SK-N-SH treated with all-trans-retinoic acid at 6 μM for 48 hours (cell line): ENCODE data around the gene DNAH9.

ENCODE experiments used
- ATAC-seq: fragments of 200-7000 bp; cut with Tn5 transposase; 3 replicates; pipeline ENCODE4 v1.9.1; 2020; ENCODE audit warnings: mild to moderate bottlenecking, moderate library complexity
- ARNTL ChIP-seq: fragments of 450-650 bp; formaldehyde crosslinking; IDR thresholded peaks from 2 replicates; pipeline ENCODE4 v1.5.0; 2020; ENCODE audit warnings: low read depth, mild to moderate bottlenecking, moderate library complexity, borderline replicate concordance
- BACH2 ChIP-seq: fragments of 250-450 bp; sonication (Bioruptor Pico); IDR thresholded peaks from 2 replicates; pipeline ENCODE4 v1.9.0; 2021; ENCODE audit warnings: mild to moderate bottlenecking, borderline replicate concordance
- CSDC2 ChIP-seq: fragments of 250-450 bp; sonication (Bioruptor Pico); IDR thresholded peaks from 2 replicates; pipeline ENCODE4 v1.5.0; 2020; ENCODE audit warnings: mild to moderate bottlenecking, moderate library complexity
- ESRRG ChIP-seq: fragments of 250-450 bp; sonication (Bioruptor Pico); IDR thresholded peaks from 2 replicates; pipeline ENCODE4 v1.6.1; 2021; ENCODE audit warnings: mild to moderate bottlenecking
- ISL1 ChIP-seq: fragments of 250-450 bp; sonication (Bioruptor Pico); IDR thresholded peaks from 2 replicates; pipeline ENCODE4 v2.1.2; 2022; ENCODE audit warnings: mild to moderate bottlenecking, moderate library complexity
- PPARA ChIP-seq: fragments of 250-450 bp; sonication (Bioruptor Pico); IDR thresholded peaks from 2 replicates; pipeline ENCODE4 v1.5.0; 2020; ENCODE audit warnings: mild to moderate bottlenecking, borderline replicate concordance
- RARB ChIP-seq: fragments of 250-450 bp; sonication (Bioruptor Pico); IDR thresholded peaks from 2 replicates; pipeline ENCODE4 v1.8.0; 2021; ENCODE audit warnings: mild to moderate bottlenecking, moderate library complexity
- SNAI2 ChIP-seq: fragments of 250-450 bp; sonication (Bioruptor Pico); IDR thresholded peaks from 2 replicates; pipeline ENCODE4 v1.5.0; 2020; ENCODE audit warnings: mild to moderate bottlenecking, moderate library complexity
- TCF4 ChIP-seq: fragments of 250-450 bp; sonication (Bioruptor Pico); IDR thresholded peaks from 2 replicates; pipeline ENCODE4 v1.8.0; 2021; ENCODE audit warnings: mild to moderate bottlenecking, moderate library complexity, borderline replicate concordance
- ZC3H10 ChIP-seq: fragments of 250-450 bp; sonication (Bioruptor Pico); IDR thresholded peaks from 2 replicates; pipeline ENCODE4 v1.5.1; 2021; ENCODE audit warnings: mild to moderate bottlenecking, moderate library complexity
- ZFP3 ChIP-seq: fragments of 250-450 bp; sonication (Bioruptor Pico); IDR thresholded peaks from 2 replicates; pipeline ENCODE4 v1.5.0; 2020; ENCODE audit warnings: mild to moderate bottlenecking, moderate library complexity
- ZFP30 ChIP-seq: fragments of 450-650 bp; formaldehyde crosslinking; IDR thresholded peaks from 2 replicates; pipeline ENCODE4 v1.5.0; 2022; ENCODE audit warnings: mild to moderate bottlenecking, moderate library complexity
- ZNF565 ChIP-seq: fragments of 450-650 bp; formaldehyde crosslinking; conservative IDR thresholded peaks from 2 replicates; pipeline ENCODE4 v1.5.0; 2020; ENCODE audit warnings: low read depth, mild to moderate bottlenecking, moderate library complexity
- ZNF70 ChIP-seq: fragments of 450-650 bp; formaldehyde crosslinking; IDR thresholded peaks from 2 replicates; pipeline ENCODE4 v1.5.0; 2020; ENCODE audit warnings: mild to moderate bottlenecking, moderate library complexity
- ZNF8 ChIP-seq: fragments of 450-650 bp; formaldehyde crosslinking; IDR thresholded peaks from 2 replicates; pipeline ENCODE4 v1.5.0; 2020; ENCODE audit warnings: mild to moderate bottlenecking, moderate library complexity
- TF ChIP-seq, protein P1 (sequence below): fragments of 250-450 bp; sonication (Bioruptor Pico); IDR thresholded peaks from 2 replicates; pipeline ENCODE4 v1.5.0; 2020; ENCODE audit warnings: mild to moderate bottlenecking, moderate library complexity
- TF ChIP-seq, protein P2 (sequence below): fragments of 250-450 bp; sonication (Bioruptor Pico); IDR thresholded peaks from 2 replicates; pipeline ENCODE4 v1.8.0; 2020; ENCODE audit warnings: mild to moderate bottlenecking, moderate library complexity, borderline replicate concordance
- TF ChIP-seq, protein P3 (sequence below): fragments of 250-450 bp; sonication (Bioruptor Pico); IDR thresholded peaks from 2 replicates; pipeline ENCODE4 v1.8.0; 2021; ENCODE audit warnings: low read depth, mild to moderate bottlenecking, moderate library complexity, borderline replicate concordance
- TF ChIP-seq, protein P4 (sequence below): fragments of 250-450 bp; sonication (Bioruptor Pico); IDR thresholded peaks from 2 replicates; pipeline ENCODE4 v1.5.1; 2020; ENCODE audit warnings: low read depth, mild to moderate bottlenecking, moderate library complexity

The DNAH9 gene

DNA sequence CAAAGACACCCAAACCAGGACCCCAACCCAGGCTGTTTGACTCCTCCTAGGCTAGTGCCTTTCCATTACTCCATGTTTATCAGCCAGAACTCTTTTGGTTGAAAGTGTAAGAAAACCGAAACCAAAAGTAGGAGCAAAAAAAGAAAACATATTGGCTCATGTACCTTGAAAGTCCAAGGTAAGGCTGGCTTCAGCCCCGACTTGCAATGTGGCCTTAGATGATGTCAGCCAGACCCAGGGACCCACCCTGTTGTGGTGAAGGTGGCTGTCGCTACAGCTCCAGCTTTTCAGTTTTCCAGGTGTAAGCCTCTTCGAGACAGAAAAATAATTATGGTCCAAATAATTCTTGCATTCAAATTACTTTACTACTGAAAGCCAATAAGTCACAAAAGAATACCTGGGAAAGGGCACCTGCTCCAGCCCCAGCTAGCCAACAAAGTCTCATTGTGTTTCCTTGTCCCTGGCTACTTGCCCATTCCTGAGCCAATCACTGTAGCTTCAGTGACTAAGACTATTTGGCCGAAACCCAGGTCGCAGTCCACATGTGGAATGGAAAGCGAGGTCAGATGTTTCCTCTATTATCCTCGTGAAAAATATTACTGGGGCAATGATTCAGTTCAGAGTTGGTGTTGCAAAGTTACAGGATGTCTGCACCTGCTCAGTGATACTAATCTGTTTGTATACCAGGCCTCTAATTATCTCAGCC, 20.7 kb downstream of the DNAH9 start:
- TF ChIP-seq TCF4 (no peak), ZNF70 (CRISPR knock-in tag) (no peak), SNAI2 (CRISPR knock-in tag) (no peak), ESRRG (CRISPR knock-in tag) (no peak), ZNF8 (CRISPR knock-in tag) (no peak), BACH2 (no peak), ZFP3 (no peak)
- TF ChIP-seq, protein P1, sequence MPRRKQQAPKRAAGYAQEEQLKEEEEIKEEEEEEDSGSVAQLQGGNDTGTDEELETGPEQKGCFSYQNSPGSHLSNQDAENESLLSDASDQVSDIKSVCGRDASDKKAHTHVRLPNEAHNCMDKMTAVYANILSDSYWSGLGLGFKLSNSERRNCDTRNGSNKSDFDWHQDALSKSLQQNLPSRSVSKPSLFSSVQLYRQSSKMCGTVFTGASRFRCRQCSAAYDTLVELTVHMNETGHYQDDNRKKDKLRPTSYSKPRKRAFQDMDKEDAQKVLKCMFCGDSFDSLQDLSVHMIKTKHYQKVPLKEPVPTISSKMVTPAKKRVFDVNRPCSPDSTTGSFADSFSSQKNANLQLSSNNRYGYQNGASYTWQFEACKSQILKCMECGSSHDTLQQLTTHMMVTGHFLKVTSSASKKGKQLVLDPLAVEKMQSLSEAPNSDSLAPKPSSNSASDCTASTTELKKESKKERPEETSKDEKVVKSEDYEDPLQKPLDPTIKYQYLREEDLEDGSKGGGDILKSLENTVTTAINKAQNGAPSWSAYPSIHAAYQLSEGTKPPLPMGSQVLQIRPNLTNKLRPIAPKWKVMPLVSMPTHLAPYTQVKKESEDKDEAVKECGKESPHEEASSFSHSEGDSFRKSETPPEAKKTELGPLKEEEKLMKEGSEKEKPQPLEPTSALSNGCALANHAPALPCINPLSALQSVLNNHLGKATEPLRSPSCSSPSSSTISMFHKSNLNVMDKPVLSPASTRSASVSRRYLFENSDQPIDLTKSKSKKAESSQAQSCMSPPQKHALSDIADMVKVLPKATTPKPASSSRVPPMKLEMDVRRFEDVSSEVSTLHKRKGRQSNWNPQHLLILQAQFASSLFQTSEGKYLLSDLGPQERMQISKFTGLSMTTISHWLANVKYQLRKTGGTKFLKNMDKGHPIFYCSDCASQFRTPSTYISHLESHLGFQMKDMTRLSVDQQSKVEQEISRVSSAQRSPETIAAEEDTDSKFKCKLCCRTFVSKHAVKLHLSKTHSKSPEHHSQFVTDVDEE, result no peak
- TF ChIP-seq, all 23 proteins: peak for 0
- no peak for ATAC-seq

DNA sequence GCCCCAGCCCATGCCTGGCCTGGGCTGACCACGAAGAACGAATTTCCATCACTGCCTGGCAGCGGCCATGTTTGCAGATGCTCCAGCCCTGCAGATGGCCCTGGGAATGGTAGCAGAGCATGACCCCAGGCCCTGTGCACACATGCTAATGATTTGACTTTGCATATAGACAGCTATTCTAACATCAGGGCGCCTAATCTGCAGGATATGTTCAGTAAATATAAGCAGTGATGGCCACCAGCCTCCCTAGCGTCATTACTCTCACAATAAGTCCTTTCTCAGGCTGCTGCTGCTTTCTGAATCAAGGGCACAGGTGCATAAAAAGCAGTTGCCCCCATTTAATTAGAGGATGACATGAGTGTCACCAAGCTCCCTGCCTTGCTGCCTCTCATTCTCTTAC, 24.2 kb downstream of the DNAH9 start:
- no peak for ATAC-seq

DNA sequence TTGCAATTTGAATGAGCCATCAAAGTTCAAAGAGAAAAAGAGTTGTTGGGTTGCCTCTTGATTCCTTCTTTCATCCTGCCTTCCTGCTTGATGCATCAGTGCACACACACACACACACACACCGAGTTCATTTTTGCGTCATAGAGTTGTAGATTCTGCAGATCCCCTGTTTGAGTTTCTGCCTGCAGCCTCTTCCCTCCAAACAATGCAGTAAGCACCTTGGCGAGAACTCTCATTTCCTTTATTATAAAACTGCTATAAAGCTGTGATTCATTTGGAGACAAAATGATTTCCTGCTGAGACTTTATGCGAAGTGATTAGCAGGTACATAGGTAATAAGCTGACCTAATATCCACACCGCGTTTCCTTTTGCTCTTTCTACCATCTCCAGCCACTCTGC, 26.7 kb downstream of the DNAH9 start:
- TF ChIP-seq RARB (CRISPR knock-in tag), result no peak
- TF ChIP-seq, protein P2, sequence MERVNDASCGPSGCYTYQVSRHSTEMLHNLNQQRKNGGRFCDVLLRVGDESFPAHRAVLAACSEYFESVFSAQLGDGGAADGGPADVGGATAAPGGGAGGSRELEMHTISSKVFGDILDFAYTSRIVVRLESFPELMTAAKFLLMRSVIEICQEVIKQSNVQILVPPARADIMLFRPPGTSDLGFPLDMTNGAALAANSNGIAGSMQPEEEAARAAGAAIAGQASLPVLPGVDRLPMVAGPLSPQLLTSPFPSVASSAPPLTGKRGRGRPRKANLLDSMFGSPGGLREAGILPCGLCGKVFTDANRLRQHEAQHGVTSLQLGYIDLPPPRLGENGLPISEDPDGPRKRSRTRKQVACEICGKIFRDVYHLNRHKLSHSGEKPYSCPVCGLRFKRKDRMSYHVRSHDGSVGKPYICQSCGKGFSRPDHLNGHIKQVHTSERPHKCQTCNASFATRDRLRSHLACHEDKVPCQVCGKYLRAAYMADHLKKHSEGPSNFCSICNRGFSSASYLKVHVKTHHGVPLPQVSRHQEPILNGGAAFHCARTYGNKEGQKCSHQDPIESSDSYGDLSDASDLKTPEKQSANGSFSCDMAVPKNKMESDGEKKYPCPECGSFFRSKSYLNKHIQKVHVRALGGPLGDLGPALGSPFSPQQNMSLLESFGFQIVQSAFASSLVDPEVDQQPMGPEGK, result no peak
- no peak for TF ChIP-seq ZC3H10
- TF ChIP-seq, protein P1, result no peak
- TF ChIP-seq ARNTL (CRISPR knock-in tag), result no peak
- TF ChIP-seq TCF4, result no peak
- no peak for TF ChIP-seq ZFP3
- TF ChIP-seq BACH2, result no peak
- ATAC-seq, result no peak

More for the DNA sequence above, 24.2 kb downstream of the DNAH9 start:
- no peak for TF ChIP-seq ZNF565 (CRISPR knock-in tag)
- no peak for TF ChIP-seq RARB (CRISPR knock-in tag)
- TF ChIP-seq ZNF70 (CRISPR knock-in tag), result no peak
- TF ChIP-seq, protein P3, sequence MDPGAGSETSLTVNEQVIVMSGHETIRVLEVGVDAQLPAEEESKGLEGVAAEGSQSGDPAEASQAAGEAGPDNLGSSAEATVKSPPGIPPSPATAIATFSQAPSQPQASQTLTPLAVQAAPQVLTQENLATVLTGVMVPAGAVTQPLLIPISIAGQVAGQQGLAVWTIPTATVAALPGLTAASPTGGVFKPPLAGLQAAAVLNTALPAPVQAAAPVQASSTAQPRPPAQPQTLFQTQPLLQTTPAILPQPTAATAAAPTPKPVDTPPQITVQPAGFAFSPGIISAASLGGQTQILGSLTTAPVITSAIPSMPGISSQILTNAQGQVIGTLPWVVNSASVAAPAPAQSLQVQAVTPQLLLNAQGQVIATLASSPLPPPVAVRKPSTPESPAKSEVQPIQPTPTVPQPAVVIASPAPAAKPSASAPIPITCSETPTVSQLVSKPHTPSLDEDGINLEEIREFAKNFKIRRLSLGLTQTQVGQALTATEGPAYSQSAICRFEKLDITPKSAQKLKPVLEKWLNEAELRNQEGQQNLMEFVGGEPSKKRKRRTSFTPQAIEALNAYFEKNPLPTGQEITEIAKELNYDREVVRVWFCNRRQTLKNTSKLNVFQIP, result no peak
- no peak for TF ChIP-seq SNAI2 (CRISPR knock-in tag)
- no peak for TF ChIP-seq ZFP30 (CRISPR knock-in tag)
- TF ChIP-seq, protein P2, result no peak
- TF ChIP-seq PPARA (CRISPR knock-in tag), result no peak
- TF ChIP-seq ISL1, result no peak
- TF ChIP-seq, protein P4, sequence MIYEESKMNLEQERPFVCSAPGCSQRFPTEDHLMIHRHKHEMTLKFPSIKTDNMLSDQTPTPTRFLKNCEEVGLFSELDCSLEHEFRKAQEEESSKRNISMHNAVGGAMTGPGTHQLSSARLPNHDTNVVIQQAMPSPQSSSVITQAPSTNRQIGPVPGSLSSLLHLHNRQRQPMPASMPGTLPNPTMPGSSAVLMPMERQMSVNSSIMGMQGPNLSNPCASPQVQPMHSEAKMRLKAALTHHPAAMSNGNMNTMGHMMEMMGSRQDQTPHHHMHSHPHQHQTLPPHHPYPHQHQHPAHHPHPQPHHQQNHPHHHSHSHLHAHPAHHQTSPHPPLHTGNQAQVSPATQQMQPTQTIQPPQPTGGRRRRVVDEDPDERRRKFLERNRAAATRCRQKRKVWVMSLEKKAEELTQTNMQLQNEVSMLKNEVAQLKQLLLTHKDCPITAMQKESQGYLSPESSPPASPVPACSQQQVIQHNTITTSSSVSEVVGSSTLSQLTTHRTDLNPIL (CRISPR knock-in tag), result no peak
- no peak for TF ChIP-seq CSDC2
- TF ChIP-seq, all 23 proteins: peak for 0
